Measurements from ENCODE around the gene CHKB.
"Not testable (repeated sequence)": the region's sequence is repeated elsewhere in the genome, so short reads cannot be mapped to it uniquely, and the experiment has no call there.

The CHKB gene

DNA sequence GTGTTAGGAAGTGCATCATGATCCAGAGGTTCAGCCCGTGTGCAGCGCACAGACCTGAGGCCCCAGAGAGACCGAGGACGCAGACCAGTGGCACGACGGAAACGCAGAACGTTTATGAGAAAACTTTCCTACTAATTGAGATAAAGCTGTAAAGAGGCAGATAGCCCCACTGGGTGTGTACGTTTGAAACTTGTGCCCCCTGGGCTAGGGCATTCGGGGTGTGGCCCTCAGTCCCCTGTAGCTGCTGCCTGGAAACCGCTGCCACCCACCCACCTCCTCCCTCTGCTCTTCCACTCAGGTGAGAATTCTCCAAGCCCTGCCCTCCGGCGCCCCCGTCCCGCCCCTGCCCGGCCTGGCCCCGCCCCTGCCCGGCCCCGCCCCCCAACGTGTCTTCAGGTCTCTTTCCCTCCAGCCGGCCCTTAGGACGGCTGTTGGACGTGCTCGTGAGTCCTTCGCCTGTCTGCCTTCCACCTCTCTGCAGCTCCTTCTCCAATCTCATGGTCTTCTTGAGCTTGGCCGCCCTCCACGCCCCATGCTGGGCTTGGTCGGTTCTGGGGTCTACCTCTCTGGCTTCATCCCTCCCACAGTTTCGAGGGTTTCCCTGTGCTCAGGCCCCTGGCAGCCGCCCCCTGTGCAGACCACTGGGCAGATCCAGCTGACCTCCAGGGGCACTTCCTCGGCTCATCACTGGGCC, 30.0 kb upstream of the CHKB start:
- DNase-seq (ENCODE audit: extremely low spot score, insufficient read length, low read depth), result no peak
- FAIRE-seq, result no peak

DNA sequence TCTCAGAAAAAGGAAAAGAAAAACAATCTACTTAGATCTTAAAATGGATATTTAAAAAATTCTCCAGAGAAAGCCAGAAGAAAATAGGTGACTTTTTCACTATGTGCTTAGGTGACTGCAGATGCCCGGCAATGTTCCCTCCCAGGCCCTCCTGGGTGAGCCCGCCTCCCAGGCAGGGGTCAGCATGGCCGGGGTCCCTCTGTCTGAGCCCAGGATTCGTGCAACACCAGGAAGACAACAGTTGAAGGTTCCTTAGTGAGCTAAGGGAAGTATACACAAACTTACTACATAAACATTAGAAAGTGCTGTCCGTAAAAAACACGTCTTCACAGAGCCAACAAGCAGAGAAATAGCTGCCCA, 29.5 kb upstream of the CHKB start:
- no peak for DNase-seq (ENCODE audit: extremely low spot score, insufficient read length, low read depth)
- FAIRE-seq, result no peak

DNA sequence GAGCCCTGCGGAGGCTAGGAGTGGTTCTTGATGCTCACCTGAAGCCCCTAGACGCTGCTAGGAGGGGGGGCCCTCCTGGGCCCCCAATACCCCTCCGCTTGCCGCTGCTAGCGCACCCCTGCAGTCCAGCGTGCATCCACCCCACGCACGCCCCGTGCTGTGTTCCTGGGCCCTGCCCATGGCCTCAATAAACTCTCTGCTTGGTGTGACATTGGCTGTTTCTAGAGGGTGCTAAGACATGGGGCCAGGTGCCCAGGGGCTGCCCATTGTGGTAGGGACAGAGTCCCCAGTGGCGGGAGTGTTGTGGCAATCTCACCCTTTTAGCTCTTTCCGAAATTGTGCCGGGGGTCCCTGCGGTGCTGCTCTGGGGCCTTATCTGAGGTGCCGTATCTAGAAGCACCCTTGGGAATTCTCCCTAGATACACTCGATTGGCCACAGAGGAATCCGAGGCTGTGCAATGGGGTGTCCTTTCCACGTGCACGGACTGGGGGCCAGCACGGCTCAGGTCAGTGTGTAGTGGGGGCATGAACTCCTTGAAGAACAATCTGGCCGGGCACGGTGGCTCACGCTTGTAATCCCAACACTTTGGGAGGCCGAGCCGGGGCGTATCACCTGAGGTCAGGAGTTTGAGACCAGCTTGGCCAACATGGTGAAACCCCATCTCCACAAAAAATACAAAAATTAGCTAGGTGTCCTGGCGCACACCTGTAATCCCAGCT, 28.9 kb upstream of the CHKB start:
- DNase-seq (ENCODE audit: extremely low spot score, insufficient read length, low read depth) (no peak), FAIRE-seq (no peak)

DNA sequence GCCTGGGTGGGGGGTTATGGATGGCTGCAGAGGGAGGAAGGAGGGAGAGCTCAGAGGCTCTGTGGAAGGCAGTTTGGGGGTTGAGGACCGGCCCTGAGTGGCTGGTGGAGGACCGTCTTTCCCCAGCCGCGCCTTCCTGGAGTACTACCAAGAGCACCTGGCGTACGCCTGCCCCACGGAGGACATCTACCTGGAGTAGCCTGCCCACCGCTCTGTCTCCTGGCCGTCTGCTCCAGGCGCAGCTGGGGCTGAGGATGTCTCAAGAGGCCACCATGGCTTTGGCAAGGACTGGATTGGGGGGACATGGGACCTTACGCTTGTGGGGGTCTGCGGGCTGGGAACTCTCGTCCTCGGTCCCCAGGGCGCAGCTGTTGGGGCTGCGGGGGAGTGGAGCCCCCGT, 27.9 kb upstream of the CHKB start:
- DNase-seq (ENCODE audit: extremely low spot score, insufficient read length, low read depth) (no peak), FAIRE-seq (no peak)

DNA sequence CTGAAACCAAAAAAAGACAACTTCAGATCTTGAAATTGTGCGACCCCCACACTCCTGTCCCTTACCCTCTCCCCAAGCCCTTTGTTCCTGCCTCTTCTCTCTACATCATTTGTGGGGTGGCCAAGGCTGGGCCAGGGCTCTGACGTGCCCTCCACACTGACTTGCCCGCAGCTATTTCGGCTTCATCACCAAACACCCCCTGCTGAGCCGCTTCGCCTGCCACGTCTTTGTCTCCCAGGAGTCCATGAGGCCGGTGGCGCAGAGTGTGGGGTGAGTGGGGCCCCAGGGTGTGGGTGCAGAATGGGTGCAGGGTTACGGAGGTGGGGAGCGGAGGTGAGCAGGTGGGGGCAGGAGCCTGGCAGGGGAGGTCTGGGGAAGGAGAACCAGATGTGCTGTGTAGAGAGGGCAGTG, 27.4 kb upstream of the CHKB start:
- FAIRE-seq, result no peak
- DNase-seq (ENCODE audit: extremely low spot score, insufficient read length, low read depth), result no peak

DNA sequence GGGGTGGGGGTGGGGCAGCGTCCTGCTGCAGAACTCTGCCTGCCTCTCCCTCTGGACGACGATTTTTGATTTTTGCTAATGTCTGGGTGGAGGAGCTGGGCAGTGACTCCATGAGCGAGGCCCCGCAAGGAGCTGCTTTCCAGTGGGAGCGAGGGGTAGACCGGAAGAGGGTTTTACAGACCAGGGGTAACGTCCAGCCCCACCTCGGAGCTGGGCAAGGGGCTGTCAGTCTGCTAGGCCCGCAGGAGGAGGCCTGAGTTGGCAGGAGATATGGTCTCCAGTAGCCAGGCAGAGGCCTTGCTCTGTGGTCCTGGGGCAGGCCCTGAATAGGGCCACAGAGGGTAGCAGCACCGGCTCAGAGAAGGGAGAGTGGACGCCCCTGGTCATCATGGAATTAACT, 26.9 kb upstream of the CHKB start:
- FAIRE-seq (no peak), DNase-seq (ENCODE audit: extremely low spot score, insufficient read length, low read depth) (no peak)

DNA sequence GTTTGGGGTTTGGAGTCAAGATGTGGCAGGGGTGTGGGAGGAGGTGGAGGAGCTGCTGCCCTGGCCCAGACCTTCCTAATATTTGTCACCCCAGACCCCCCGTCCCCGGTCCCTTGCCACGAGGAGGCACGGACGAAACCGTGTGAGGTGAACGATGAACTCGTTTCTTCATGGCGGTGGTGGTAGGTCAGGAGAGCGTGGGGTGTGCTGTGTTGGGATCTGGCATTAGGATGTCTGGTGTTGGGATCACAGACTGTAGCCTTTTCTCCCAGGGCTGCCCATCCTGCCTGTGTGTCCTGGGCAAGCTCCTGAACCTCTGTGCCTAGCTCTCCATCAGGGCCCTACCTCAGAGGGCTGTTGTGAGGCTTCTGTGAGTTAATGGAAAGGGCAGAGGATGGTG, 26.3 kb upstream of the CHKB start:
- FAIRE-seq, result no peak
- no peak for DNase-seq (ENCODE audit: extremely low spot score, insufficient read length, low read depth)

DNA sequence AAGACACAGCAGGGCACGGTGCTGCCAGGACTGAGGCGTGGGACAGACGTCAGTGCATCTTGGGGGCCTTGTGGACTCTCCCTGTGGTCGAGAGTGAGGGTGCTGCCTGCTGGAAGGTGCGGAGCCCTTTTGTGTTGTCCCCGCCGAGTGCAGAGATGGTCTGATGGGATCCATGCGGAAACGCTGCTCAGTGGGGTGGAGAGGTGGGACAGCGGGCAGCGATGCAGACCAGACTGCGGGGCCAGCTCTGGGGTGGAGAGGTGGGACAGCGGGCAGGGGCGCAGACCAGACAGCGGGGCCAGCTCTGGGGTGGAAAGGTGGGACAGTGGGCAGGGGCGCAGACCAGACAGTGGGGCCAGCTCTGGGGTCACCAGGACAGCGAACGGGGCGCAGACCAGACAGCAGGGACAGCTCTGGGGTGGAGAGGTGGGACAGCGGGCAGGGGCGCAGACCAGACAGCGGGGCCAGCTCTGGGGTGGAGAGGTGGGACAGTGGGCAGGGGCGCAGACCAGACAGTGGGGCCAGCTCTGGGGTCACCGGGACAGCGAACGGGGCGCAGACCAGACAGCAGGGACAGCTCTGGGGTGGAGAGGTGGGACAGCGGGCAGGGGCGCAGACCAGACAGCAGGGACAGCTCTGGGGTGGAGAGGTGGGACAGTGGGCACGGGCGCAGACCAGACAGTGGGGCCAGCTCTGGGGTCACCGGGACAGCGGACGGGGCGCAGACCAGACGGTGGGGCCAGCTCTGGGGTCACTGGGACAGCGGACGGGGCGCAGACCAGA, 25.6 kb upstream of the CHKB start:
- DNase-seq (ENCODE audit: extremely low spot score, insufficient read length, low read depth); FAIRE-seq: not testable (repeated sequence)

DNA sequence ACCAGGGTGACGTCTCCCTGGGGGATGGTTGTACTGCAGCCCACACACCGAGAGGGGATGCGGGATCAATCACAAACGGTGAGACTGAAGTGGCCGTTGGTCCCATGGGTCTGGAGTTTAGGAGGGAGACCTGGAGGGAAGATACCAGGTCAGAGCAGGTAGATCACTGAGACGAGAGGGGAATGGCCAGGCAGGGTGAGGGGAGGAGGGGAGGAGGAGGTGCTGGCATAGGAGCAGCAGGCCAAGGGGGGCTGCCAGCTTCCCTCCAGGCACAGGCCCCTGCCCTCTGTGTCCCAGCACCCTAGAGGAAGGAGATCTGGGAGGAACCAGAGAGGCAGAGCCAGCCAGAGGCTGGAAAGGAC, 25.0 kb upstream of the CHKB start:
- DNase-seq (ENCODE audit: extremely low spot score, insufficient read length, low read depth) (no peak), FAIRE-seq (no peak)

DNA sequence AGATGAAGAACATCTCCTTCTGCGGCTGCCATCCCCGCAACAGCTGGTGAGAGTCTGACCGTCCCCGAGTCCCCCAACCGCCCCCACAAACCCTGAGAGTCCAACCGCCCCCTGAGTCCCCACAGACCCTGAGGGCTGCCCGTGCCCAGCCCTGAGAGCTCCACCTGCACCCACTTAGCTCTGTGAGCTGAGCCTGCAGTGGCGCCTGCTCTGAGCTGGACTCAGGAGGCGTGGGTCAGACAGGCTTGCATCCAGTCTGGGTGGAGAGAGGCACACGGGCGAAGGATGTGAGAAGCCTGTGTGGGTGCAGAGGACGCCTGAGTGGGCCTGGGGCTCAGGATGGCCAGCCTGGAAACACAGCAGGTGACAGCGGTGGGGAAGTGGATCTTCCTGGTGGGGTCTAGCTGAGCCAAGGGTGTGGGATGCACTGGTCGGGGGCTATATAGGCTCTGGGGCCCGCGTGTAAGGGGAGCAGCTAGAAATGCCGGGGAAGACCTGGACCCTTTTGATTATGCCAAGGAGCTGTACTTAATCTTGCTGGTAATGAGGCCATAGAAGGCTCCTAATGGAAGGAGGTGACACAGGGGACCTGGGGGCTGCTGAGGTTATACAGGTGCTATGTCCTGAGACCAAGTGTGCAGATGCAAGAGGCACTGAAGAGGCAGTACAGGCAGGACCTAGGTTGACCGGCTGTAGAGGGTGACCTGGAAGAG, 24.5 kb upstream of the CHKB start:
- DNase-seq (ENCODE audit: extremely low spot score, insufficient read length, low read depth) (no peak), FAIRE-seq (no peak)

DNA sequence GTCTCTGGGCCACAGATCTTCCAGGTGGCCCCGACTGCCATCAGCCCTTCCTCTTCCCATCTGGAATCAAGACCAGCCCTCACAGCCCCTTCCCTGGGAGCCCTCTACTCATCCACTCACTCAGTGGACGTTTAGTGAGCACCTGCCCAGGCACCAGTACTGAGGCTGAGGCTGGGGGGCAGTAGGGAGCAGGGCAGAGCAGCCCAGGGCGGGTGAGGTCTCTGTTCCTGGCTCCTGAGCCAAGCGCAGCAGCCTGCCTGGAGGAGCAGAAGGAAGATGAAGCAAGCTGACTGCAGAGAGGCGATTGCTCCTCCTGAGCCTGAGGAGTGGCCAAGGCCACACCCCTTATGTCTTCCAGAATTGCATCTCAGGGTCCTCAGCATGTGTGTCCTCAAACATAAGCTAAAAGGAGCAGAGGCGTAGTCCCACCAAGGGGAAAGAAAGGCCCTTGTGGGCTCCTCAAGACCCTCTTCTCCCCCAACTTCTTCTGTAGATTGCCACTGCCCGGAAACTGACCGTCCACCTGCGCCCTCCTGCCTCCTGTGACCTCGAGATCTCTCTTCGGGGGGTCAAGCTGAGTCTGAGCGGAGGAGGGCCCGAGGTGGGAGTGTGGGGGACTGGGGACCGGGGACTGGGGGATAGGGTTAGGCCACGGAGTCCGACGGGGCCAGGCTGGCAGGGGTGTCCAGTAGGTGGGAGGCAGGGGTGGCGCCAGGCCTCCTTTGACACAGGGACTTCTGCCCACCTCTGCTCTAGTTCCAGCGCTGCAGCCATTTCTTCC, 23.7 kb upstream of the CHKB start:
- FAIRE-seq (no peak), DNase-seq (ENCODE audit: extremely low spot score, insufficient read length, low read depth) (no peak)

DNA sequence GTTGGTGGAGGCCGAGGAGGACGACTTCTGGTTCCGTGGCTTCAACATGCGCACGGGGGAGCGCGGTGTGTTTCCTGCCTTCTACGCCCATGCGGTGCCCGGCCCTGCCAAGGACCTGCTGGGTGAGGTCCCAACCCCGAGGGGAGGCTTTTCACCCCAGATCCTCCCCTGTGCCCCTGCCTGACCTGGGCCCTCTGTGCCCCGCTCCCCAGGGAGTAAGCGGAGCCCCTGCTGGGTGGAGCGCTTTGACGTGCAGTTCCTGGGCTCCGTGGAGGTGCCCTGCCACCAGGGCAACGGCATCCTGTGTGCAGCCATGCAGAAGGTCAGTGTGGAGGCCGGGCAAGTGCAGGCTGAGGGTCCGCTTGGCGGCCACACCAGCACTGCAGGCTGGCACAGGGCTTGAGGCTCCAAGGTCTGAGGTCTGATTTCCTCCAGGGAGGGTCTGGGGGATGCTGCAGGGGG, 23.0 kb upstream of the CHKB start:
- no peak for FAIRE-seq
- no peak for DNase-seq (ENCODE audit: extremely low spot score, insufficient read length, low read depth)

DNA sequence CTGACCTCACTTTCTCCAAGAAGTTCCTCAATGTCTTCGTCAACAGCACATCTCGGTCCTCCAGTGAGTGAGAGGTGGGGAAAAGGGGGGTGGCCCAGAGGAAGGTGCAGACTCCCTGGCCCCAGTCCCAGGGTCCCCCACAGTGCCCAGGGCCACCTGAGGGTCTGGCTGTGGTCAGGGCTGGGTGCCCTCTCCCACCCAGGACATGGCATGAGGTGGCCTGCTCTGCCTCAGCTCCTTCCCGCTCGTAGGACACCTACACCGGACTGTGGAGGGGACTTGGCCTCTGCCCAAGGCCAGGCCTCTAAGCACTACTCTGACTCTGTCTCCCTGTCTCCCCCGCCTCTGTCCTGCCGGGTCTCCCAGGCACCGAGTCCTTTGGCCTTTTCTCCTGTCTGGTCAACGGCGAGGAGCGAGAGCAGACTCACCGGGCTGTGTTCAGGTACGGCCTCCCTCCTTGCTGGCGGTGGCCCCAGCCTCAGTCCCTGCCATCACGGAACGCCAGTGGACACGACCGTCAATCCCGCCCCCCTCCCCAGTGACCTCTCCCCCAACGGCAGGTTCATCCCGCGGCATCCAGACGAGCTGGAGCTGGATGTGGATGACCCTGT, 22.5 kb upstream of the CHKB start:
- DNase-seq (ENCODE audit: extremely low spot score, insufficient read length, low read depth) (no peak), FAIRE-seq (no peak)

DNA sequence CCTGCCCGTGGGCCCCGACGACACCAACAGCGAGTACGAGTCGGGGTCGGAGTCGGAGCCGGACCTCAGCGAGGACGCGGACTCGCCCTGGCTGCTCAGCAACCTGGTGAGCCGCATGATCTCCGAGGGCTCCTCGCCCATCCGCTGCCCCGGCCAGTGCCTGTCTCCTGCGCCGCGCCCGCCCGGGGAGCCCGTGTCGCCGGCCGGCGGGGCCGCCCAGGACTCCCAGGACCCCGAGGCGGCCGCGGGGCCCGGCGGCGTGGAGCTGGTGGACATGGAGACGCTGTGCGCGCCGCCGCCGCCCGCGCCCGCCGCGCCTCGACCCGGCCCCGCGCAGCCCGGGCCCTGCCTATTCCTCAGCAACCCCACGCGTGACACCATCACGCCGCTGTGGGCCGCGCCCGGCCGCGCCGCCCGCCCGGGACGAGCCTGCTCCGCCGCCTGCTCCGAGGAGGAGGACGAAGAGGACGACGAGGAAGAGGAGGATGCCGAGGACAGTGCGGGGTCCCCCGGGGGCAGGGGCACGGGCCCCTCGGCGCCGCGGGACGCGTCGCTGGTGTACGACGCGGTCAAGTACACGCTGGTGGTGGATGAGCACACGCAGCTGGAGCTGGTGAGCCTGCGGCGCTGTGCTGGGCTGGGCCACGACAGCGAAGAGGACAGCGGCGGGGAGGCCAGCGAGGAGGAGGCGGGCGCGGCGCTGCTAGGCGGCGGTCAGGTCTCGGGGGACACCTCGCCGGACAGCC, 21.8 kb upstream of the CHKB start:
- DNase-seq (ENCODE audit: extremely low spot score, insufficient read length, low read depth), result no peak
- no peak for FAIRE-seq

DNA sequence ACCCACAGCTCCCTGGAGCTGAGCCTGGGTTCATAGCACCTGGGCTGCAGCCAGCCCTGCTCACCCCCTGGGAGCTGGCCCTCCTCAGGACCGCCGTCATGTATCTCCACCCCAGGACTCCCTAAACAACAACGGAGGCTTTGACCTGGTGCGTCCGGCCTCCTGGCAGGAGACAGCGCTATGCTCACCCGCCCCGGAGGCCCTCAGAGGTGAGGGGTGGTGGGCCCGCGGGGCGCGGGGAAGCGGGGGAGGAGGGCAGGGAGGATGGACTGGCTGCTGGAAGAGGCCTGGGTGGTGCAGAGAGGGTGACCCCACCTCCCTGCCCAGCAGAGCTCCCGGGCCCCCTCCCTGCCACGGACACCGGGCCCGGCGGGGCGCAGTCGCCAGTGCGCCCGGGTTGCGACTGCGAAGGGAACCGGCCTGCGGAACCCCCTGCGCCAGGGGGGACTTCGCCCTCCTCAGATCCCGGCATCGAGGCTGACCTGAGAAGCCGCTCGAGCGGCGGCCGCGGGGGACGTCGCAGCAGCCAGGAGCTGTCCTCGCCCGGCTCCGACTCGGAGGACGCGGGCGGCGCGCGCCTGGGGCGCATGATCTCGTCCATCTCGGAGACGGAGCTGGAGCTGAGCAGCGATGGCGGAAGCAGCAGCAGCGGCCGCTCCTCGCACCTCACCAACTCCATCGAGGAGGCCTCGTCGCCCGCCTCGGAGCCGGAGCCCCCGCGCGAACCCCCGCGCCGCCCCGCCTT, 21.0 kb upstream of the CHKB start:
- DNase-seq (ENCODE audit: extremely low spot score, insufficient read length, low read depth) (no peak), FAIRE-seq (no peak)

DNA sequence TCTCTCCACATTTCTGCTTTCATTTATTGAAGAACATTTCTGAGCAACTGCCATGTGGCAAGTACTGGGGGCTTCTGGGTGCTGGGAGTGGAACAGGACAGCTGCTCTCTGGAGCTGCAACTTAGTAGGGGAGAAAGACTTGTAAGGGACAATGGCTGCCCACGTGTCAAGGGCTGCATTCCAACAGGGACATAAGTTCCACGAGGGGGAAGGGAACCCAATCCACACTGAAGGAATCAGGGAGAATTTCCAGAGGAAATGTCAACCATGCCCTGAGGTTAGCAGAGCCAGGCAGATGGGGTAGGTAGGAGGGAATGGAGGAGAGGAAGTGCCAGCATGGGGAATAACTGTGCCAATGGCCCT, 19.7 kb upstream of the CHKB start:
- FAIRE-seq, result no peak

DNA sequence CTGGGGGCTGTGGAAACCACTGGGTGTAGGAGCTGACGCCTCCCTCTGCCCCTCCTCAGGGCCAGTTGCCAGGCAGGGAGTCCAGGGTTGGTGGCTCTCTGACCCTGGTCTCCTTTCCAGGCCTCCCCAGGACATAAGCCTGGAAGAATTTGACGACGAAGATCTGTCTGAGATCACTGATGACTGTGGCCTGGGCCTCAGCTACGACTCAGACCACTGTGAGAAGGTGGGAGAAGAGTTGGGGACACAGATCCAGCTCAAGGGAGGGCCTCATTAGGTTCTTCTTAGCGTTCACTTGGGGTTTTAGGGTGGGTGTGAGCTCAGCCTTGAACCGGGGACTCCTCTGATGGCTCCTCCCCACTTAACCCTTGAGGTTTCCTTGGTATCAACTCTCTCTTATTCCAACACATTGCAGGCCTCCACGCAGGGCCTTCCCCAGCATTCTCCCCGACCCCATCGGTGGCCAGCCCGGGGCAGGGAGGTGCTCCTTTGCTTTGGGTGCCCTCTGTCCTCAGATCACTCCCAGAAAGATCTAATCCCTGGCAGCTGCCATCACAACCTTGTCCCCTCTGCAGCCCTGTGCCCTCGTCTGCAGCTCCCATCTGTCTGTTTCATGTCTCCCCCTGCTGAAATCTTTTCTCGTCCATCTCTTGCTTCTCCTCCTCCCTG, 19.2 kb upstream of the CHKB start:
- FAIRE-seq, result no peak
- no peak for DNase-seq (ENCODE audit: extremely low spot score, insufficient read length, low read depth)

More for the DNA sequence above, 19.7 kb upstream of the CHKB start:
- DNase-seq (ENCODE audit: extremely low spot score, insufficient read length, low read depth), result no peak

All from GM18507 (cell line).